ENCODE data around the gene GPR26.

DNA sequence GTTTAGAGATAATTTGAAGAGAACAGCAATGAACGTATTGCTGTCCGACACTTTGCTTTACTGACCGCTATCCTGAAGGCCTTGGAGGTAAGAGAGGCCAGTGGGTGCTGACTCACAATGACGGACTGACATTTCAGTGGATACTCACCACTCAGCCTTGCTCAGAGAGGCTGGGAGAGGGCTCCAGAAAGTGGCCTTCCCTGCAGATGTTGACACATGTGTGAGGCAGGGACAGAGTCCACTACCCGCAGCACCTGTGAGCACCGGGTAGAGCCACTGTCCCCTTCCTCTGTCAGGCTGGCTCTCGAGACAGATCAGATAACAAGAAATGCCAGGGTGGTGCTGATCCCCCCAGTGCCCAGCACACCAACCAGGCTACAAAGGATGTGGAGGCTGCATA, 75.0 kb downstream of the GPR26 start:
- TF ChIP-seq PAX5 (IDR thresholded peaks at IDR 0.05; ENCODE audit: insufficient read depth, low read length, severe bottlenecking) = no peak
- TF ChIP-seq POLR2A (IDR thresholded peaks at IDR 0.05; ENCODE audit: low read depth, low read length) = no peak
- TF ChIP-seq POLR2AphosphoS5 (IDR thresholded peaks at IDR 0.05; ENCODE audit: low read depth, low read length) = no peak
- no peak for TF ChIP-seq TAF1 (IDR thresholded peaks at IDR 0.05; ENCODE audit: low read depth, low read length)
- TF ChIP-seq POU2F2 (IDR thresholded peaks at IDR 0.05; ENCODE audit: low read depth, low read length) = no peak
- TF ChIP-seq SPI1 (IDR thresholded peaks at IDR 0.05; ENCODE audit: low read depth, low read length) = no peak

Data from GM12891 (cell line).